HG02623 (cell line): ENCODE data around the gene NPTXR.

ENCODE experiments used
- ATAC-seq: cut with Tn5 transposase; IDR thresholded peaks from one replicate; pipeline ENCODE4 v1.9.1; 2021; ENCODE audit warnings: moderate library complexity; ENCODE audit not compliant: unreplicated experiment

NPTXR gene

GRCh38 chr22:38774496-38775166, 69.2 kb downstream of the NPTXR start:
- no peak for ATAC-seq

GRCh38 chr22:38773363-38773946, 70.4 kb downstream of the NPTXR start:
- no peak for ATAC-seq

- ATAC-seq = no peak
Observed at GRCh38 chr22:38772623-38772873, 71.3 kb downstream of the NPTXR start.

GRCh38 chr22:38770257-38770949, 73.4 kb downstream of the NPTXR start:
- no peak for ATAC-seq
